NCI-H1417 (cell line): Measurements from ENCODE around the gene CCDC196.

Experiments used
- DNase-seq, 3 experiments: peaks; one replicate each; lab custom pipeline; 2025; lab: John Stamatoyannopoulos, UW

CCDC196 gene

GRCh38 chr14:66485910-66486421 lies at the start of gene CCDC196:
Gene CCDC196 (plus strand): TSS chr14:66486371. CDS start chr14:66486503, 132 bp downstream.
- DNase-seq = no peak

- no peak for DNase-seq
These were observed 45.4 kb upstream of the CCDC196 start for GRCh38 chr14:66440801-66441200.

- DNase-seq = no peak
These were observed 43.1 kb upstream of the CCDC196 start for GRCh38 chr14:66442953-66443571.

GRCh38 chr14:66443785-66444184 lies 42.4 kb upstream of the CCDC196 start:
- DNase-seq = no peak

GRCh38 chr14:66444271-66444927 lies 41.8 kb upstream of the CCDC196 start:
- peak in 1 of 3 experiments; percentile 4 for DNase-seq

GRCh38 chr14:66445936-66446335 lies 40.2 kb upstream of the CCDC196 start:
- peak in 1 of 3 experiments; percentile 2 for DNase-seq

- no peak for DNase-seq
These were observed 32.7 kb upstream of the CCDC196 start for GRCh38 chr14:66453469-66453868.

GRCh38 chr14:66459603-66460002 lies 26.6 kb upstream of the CCDC196 start:
- DNase-seq = no peak

GRCh38 chr14:66464261-66464660 lies 21.9 kb upstream of the CCDC196 start:
- no peak for DNase-seq

- DNase-seq = no peak
These were observed 17.3 kb upstream of the CCDC196 start for GRCh38 chr14:66468778-66469367.

GRCh38 chr14:66471584-66471983 lies 14.6 kb upstream of the CCDC196 start:
- DNase-seq = no peak

GRCh38 chr14:66472251-66472650 lies 13.9 kb upstream of the CCDC196 start:
- DNase-seq = no peak

GRCh38 chr14:66473223-66473622 lies 12.9 kb upstream of the CCDC196 start:
- no peak for DNase-seq

- no peak for DNase-seq
These were observed 9.2 kb upstream of the CCDC196 start for GRCh38 chr14:66476964-66477363.

- no peak for DNase-seq
These were observed 8.6 kb upstream of the CCDC196 start for GRCh38 chr14:66477567-66477966.

GRCh38 chr14:66482873-66483272 lies 3.3 kb upstream of the CCDC196 start:
- no peak for DNase-seq

- DNase-seq = no peak
These were observed 2.8 kb upstream of the CCDC196 start for GRCh38 chr14:66483322-66483721.

- DNase-seq = no peak
These were observed 1.1 kb upstream of the CCDC196 start for GRCh38 chr14:66485029-66485428.

GRCh38 chr14:66487164-66487563 lies 993 bp downstream of the CCDC196 start:
- no peak for DNase-seq

GRCh38 chr14:66490143-66491111 lies 4.3 kb downstream of the CCDC196 start:
- no peak for DNase-seq

- DNase-seq = no peak
These were observed 7.6 kb downstream of the CCDC196 start for GRCh38 chr14:66493750-66494149.
